Stimulated activated CD8-positive, alpha-beta memory T cell treated with anti-CD3 and anti-CD28 coated beads, Interleukin-7, amount 100 ng/mL, for 1 hour (primary cell): ENCODE results near the gene NEURL3.
"Not testable (repeated sequence)": the region's sequence is repeated elsewhere in the genome, so short reads cannot be mapped to it uniquely, and the experiment has no call there.

Source experiments
- DNase-seq, 2 donors: peaks; one replicate each; pipeline ENCODE4 v3.0.0-alpha.2; 2020; ENCODE audit warnings: low read depth in 2 of 2

The NEURL3 gene

DNA sequence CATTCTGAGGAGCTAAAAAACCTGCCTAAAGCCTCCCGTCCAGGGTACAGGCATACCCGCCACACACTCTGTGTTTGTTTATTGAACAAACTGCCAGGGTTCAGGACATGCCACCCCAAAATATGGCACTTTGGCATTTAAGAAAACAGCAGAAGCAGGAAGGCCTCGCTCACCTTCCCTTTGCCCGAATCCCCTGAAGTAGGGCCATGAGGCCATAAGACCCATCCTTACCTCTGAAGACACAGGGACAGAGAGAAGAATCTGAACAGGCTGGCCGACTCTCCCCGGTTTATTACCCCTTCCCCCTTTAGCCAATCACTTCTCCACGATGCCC, 1.7 kb upstream of the NEURL3 start:
- DNase-seq = no peak

DNA sequence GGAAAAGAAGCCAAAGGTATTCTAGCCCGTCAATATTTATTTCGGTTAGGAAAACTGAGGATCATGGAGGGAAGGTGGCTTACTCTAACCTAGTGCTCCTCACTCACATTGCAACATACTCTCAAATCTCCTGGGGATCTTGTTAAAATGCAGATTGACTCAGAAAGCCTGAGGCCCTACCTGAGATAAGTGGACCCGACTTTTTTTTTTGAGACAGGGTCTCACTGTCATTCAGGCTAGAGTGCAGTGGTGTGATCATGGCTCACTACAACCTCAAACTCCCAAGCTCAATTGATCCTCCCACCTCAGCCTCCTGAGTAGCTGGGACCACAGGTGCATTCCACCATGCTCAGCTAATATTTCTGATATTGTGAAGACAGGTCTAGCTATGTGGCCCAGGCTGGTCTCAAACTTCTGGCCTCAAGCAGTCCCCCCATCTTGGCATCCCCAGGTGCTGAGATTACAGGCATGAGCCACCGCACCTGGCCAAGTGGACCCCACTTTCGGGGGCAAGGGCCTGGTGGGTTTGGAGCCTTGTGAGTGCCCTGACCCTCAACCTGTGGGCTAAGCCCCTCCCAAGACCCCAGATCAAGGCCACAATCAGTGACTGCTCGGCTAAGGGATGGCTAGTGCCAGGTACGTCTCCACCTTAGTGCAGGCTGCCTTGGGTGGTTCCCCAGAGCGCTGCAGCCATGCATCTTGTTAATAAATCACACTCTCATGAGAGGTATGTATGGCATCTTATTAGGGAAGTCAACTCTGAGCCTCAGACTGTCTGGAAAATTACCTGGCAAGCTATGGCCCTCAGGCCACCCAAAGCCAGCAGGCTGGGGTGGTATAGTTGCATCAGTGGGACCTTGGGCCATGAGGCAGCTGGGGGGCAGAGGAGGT, 1.1 kb upstream of the NEURL3 start:
- no peak for DNase-seq

DNA sequence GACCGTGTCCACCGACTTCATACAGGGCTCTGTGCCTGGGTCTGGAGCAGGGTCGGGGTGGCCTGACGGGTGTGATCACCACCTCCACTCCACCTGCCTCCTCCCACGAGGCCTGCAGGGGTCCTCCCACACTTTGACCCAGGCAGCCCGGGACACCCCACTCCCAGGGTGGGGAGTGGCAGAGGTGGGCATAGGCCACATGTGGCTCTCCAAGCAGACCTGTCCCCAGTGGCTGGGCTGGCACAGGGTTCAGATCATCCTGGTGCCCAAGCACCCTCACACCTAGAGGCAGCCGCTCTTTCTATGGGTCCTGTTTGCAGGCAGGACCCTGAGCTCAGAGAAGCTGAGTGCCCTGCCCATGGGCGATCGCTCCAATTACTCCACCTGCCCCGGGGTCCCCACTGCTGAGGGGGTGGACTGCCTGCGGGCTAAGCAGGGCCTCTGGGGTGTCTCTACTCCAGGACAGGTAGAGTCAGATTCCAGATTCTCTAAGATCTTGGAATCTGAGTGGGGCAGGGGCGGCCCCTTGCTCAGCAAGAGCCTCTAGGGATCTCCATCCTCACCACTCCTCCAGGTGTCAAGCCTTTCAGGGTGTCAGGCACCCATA, 1.4 kb downstream of the NEURL3 start:
- DNase-seq = no peak

DNA sequence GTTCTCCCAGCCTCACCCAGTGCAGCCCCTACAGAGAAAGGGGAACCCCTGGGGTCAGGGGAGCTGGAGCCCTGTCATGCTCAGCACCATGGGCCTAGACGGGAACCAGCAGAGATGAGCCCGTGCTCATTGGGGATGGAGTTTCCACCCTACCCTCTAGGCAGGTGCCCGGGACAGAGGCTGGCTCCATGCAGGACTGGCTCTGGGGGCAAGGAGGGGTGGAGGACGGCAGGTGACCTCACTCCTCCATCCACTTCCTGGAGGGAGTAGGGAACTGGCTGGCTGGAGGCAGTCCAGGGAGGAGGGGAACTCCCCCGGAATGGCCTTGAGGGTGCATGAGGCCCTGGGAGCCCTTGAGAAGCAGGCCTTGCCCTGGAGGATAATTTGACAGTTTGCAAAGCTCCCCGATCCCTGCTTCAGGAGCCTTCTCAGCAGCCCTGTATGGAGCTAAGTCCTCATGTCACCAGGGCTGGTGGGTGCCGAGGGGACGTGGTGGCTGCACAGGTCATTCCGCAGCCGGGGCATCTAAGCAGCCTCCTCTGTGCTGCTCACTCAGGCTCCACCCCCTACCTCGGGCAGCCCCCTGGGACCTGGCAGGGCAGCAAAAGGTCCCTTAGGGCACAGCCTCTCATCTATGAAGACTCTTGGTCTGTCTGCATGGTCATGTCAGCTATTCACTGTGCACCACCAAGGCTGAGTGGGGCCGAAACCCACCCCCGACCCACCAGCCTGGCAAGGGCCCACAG, 2.1 kb downstream of the NEURL3 start:
- no peak for DNase-seq

DNA sequence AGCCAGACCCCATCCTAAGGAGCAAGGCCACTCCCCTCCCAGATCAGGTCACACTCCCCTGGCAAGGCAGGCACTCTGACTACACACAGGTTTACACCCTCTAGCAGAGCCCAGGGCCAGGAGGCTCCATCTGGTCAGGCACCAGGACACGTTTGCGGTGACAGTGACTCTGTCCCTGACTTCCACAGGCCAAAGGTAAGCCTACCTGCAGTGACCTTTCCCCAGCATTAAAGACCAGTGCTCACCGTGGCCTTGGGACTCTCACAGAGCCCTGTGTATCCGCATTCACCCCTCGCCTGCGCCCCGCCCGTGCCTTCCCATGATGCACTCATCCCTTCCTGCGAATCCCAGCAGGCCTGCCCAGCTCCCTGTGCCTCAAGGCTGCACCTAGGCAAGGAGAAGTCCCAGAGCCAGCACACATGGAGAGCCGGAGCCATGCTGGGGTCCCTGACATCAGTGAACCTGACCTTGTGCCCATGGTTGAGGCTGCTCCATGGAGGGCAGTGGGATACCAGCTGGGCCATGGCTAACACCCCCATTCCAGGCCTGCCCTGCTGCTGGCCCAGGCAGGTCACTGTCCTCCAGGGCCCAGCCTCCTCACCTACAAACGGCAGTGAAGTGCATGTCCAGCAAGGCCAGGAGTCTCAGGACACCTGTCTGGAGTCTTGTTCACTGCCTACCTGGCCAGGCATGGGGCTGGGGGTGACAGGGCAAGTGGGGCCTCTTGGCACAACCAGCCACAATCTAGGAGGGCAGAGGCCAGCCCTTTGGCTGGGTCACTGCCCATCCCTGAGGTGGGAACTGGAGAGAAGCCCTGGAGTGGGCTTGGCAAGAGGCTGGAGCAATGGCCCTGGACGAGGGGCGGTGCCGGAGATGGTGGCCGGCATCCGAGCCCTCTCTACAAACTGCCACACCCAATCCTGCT, 3.0 kb downstream of the NEURL3 start:
- no peak for DNase-seq

DNA sequence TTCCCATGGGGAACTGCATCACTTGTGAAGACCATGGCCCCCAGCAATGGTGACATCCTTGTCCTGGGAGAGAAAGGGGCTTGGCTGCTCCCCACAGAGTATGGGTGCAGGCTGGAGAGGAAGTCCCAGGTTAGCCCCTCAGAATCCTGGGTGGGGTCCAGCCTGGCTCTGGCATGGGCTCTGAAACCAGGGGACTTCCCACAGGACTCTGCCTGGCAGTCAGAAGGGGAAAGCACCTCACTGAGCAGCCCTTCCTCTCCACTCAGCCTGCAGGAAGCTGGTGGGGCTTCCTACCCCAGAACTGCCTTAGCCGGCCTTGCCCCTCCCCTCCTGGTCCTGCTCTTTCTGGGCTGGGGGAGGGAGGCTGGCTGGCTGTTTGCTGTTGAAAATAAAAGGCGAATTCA, 3.7 kb downstream of the NEURL3 start:
- no peak for DNase-seq

DNA sequence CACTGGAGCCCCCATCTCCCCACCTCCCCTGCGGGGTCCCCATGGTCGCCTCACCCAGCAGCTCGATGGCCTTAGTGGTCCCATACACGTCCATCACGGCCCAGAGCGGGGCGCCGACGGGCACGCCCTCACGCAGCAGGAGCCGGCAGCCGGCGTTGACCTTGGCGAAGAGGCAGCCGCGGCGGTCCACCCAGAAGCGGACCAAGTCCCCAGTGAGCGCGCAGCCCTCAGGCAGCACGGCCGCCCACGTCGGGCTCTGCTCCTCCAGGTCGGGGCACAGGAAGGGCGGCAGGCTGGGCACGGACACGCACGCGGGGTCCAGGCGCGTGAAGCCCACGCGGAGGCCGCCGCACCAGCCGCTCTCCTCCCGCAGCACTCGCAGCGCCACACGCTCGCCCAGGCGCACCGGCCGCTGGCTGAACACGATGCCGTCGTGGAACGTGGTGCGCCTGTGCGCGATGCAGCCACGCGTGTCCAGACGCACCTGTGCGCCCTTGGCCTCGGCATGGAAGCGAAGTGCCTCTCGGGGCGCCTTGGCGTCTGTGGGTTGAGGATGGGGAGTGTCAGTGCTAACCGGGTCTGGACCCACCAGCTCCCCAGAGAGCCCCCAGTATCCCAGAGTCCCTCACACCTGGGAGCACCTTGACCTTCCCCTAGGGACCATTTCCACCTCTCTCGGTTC, 4.6 kb downstream of the NEURL3 start:
- no peak for DNase-seq

DNA sequence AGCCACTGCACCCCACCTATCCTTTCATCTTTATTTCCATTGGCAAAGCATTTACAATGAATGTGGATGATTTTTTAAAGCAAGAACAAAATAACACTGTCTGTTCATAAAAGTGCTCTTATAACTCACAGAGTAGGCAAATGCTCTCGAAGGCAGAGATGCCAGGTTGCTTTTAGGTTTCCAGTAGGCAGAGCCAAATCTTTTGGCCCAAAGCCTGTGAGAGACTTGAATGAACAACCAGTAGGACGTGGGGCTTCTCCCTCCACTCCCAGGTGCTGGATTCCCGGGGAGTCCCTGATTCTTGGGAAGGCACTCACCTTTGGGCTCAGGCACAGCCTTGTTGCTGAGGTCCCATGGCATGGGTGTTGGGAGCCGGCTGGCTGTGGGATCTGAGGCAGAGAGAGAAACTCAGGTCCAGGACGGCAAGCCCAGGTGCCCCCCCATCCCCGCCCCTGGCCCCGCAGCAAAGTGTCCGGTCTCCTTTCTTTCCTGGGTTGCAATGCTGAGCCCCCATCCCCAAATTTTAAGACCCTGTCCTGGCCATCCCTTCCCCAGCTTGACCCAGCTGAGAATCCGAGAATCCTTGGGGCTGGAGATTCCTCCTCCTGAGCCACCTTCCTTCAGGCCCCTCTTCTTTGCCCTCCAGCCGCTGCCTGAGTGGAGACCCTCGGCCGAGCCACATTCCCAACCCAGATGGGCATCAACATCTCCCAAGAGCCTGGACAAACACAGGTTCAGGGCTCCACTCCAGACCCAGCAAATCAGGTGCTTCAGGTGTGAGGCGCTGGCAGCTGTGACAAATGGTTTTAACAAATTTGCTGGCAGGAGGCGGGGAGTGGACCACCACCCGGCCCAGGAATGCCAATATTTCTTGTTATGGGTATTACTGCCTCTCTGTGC, 5.8 kb downstream of the NEURL3 start:
- DNase-seq = no peak

DNA sequence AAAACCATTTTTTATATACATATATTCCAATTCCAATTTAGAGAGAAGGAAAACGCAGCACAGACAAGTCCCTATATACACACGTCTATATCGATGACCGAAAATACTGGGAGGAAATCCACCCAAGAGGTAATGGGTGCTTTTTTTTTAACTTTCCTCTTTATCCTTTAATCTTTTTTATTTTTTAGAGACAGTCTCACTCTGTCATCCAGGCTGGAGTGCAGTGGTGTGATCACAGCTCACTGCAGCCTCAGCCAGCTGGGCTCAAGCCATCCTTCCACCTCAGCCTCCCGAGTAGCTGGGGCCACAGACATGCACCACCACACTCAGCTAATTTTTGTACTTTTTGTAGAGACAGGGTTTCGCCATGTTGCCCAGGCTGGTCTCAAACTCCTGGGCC, 6.5 kb downstream of the NEURL3 start:
- not testable (repeated sequence) for DNase-seq

DNA sequence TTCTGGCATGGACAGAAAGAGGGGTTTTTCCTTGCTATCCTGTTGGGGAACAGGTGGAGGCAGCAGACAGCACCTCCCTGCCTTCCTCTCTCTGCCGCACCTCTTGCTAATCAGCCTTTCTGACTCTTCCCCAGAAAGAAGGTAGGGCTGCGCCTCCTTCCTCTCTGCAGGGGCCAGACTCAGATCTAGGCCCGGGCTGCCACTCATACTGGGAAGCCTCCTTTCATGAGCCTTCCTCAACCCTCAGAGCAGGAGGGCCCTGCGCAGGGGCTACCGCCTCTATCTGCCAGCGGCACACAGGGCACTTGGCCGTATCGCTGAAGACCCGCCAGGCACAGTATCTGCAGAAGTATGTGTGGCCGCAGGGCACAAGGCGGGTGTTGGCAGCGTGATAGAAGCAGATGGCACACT, 7.1 kb downstream of the NEURL3 start:
- no peak for DNase-seq

DNA sequence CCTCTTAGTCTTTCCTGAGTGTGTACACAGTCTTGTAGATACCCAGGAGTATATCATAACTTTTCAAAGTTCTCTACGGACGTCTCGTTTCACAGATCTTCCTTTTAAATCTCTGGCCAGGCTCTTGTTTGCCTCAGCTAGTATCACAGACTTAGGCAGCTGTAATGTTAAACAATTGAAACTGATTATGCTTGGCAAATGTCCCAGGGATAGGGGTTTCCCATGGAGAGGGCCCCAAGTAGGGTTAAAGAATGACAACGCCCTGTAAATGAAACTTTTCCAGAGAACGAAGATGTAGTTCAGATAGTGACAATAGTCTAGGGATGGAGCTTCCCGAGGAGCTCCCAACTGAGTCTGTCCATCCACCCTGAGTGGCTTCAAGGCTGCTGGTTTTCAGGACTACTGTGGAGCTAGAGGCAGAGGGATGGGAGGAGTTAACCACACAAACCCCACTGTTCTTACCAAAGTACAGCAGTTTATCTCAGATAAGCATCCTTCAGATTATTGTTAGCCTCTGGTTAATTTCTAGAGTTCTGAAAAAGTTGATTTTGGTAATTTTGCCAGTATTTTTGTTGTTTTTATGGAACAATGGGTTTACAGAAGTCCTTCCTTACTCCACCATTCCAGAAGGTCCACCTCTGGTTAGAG, 9.1 kb downstream of the NEURL3 start:
- no peak for DNase-seq

DNA sequence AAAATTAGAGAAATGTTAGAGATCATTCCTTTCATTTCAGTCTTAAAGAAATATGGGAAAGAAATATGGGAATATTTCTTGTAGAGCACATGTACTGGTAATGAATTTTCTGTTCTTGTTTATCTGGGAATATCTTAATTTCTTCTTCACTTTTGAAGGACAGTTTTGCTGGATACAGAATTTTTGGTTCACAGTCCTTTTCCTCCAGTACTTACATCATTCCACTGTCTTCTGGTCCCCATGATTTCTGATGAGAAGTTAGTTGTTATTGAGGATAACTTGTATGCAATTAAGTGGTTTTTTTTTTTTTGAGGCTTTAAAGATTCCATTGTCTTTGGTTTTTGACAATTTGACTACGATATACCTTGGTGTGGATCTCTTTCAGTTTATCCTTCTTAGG, 11.0 kb downstream of the NEURL3 start:
- DNase-seq = no peak

DNA sequence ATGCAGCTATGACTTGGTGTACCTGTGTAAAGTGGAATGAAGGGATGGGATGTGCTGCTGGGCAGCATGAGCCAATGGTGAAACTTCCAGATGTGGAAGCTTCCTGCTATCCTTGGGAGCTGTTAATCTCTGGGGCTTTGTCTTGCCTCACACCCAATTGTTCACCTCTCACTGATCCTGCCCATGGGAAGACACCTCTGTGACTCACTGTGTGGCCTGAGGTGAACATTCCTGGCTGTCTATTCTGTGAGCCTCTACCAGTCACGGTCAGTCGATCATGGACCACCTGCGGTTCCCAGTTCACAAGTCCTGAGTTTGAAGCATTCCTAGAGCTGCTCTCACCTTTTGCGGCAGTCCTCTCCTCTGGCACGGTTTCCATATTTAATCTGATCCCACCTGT, 12.1 kb downstream of the NEURL3 start:
- DNase-seq = no peak

DNA sequence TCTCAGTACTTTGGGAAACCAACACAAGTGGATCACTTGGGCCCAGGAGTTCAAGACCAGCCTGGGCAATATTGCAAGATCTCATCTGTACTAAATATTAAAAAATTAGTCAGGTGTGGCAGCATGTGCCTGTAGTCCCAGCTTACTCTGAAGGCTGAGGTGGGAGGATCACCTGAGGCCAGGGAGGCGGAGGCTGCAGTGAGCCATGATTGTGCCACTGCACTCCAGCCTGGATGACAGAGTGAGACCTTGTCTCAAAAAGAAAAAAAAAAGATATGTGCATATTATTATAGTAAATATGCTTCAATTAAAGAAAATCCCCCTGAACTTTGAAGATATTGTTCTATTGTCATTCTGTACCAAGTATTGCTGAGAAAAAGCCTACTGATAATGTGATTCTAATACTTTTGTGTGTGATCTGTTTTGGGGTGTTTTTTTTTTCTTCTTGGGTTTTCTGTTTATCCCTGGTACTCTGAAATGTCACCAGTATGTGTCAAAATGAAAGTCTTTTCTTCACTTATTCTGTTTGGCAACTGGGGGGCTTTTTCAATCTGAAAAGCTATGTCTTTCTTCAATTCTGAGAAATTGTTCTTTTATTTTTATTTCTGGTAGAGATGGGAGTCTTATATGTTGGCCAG, 13.2 kb downstream of the NEURL3 start:
- DNase-seq = no peak

DNA sequence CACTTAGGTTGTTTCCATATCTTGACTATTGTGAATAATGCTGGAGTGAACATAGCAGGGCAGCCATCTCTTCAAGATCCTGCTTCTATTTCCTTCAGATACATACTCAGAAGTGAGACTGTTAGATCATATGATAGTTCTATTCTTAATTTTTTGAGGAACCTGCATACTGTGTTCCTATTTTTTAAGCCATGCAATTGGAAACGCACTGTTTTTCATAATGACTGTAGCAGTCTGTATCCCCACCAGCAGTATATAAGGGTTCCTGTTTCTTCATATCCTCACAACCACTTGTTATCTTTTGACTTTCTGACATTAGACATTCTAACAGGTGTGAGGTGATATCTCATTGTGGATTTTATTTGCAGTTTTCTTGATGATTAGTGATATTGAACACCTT, 15.5 kb downstream of the NEURL3 start:
- no peak for DNase-seq

DNA sequence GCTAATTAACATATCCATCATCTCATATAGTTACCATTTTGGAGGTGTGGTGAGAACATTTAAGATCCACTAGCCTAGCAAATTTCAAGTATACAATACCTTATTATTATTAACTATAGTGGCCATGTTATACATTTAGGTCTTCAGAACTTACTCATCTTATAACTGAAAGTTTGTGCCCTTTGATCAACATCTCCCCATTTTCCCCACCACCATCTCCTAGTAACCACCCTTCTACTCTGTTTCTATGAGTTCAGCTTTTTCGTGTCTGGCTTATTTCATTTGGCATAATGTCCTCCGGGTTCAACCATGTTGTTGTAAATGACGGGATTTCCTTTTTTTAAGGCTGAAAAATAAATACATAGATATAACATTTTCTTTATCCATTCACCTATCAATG, 15.9 kb downstream of the NEURL3 start:
- DNase-seq = no peak

DNA sequence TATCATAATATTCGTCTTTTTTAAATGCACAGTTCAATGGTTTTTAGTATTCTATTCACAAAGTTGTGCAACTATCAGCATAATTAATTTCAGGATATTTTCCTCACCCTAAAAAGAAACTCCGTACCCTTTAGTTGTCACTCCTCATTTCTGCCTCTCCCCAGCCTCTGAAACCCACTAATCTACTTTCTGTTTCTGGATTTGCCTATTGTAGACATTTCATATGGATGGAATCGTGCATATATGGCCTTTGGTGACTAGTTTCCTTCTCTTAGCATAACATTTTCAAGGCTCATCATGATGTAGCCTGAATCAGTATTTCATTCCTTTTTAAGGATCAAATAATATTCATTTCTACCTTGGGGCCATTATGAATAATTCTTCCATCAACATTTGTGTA, 18.5 kb downstream of the NEURL3 start:
- no peak for DNase-seq

DNA sequence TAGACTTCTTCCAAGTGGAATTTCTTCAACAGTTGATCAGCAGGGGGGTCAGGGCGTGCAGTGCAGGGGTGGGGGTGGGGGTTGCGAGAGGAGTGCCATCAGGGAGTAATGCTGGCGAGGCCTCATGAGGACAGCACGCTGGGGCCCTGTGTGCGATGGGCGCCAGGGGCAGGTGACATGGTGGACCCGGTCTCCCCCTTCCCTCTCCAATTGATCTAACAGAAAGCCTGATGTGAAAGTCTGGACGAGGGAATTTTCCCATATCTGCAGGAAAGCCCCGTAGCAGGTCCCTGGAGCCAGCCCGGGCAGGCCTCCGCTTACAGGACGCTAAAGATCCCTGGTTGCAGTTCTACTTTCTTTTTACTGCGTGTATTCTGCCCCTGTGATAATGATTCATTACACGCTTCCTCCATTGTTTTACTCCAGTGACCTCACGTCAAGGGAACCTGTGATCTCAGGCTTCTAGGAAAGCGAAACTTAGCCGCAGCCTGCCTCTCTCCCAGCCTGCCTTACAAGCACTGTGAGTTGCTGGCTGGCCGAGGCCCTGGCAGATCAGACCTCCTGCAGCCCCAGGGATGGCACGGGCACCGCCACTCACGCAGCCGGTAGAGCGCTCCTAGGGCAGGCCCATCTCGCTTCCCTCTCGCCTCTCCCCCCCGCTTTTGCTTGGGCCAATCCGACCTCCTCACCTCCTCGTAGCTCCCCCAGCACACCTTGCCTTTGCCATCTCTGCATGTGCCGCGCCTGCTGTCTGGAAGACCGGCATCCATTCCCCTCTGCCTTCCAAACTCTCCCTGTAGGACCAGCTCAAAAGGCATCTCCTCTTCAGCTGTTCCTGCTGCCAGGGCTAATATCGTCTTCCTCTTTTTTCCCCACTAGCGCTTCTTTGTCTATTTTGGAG, 19.2 kb downstream of the NEURL3 start:
- peak; percentile 51 to 69 for DNase-seq
